HG02852 (cell line): Measurements from ENCODE around the gene MYL5.
"Not testable (repeated sequence)": the region's sequence is repeated elsewhere in the genome, so short reads cannot be mapped to it uniquely, and the experiment has no call there.

Experiments used
- ATAC-seq: cut with Tn5 transposase; IDR thresholded peaks from one replicate; pipeline ENCODE4 v1.9.1; 2021; ENCODE audit warnings: mild to moderate bottlenecking, moderate library complexity; ENCODE audit not compliant: unreplicated experiment

The MYL5 gene

GRCh38 chr4:635851-636627, 38.3 kb upstream of the MYL5 start:
- no peak for ATAC-seq

GRCh38 chr4:636628-637159, 37.6 kb upstream of the MYL5 start:
- ATAC-seq = no peak

- no peak for ATAC-seq
Measured at GRCh38 chr4:637536-638280, 36.6 kb upstream of the MYL5 start.

GRCh38 chr4:642366-642765, 32.0 kb upstream of the MYL5 start:
- not testable (repeated sequence) for ATAC-seq

- no peak for ATAC-seq
Measured at GRCh38 chr4:646460-646859, 27.9 kb upstream of the MYL5 start.

- no peak for ATAC-seq
Measured at GRCh38 chr4:647481-647880, 26.9 kb upstream of the MYL5 start.

- ATAC-seq = no peak
Measured at GRCh38 chr4:648579-649292, 25.6 kb upstream of the MYL5 start.

- no peak for ATAC-seq
Measured at GRCh38 chr4:649293-649625, 25.1 kb upstream of the MYL5 start.

- ATAC-seq = no peak
Measured at GRCh38 chr4:649751-650310, 24.5 kb upstream of the MYL5 start.

GRCh38 chr4:650461-650860, 23.9 kb upstream of the MYL5 start:
- ATAC-seq = no peak

- no peak for ATAC-seq
Measured at GRCh38 chr4:650951-651883, 23.1 kb upstream of the MYL5 start.

GRCh38 chr4:651884-652642, 22.3 kb upstream of the MYL5 start:
- ATAC-seq = no peak

GRCh38 chr4:653080-653821, 21.1 kb upstream of the MYL5 start:
- no peak for ATAC-seq

- ATAC-seq = no peak
Measured at GRCh38 chr4:653831-654502, 20.4 kb upstream of the MYL5 start.

- ATAC-seq = no peak
Measured at GRCh38 chr4:654503-654845, 19.9 kb upstream of the MYL5 start.

GRCh38 chr4:654871-655463, 19.4 kb upstream of the MYL5 start:
- ATAC-seq = no peak

- ATAC-seq = no peak
Measured at GRCh38 chr4:655464-656151, 18.7 kb upstream of the MYL5 start.
